ENCODE results near the gene PAX5. TPM values are rescaled to one million over a fixed set of nuclear protein-coding genes. Genes with fewer than 3 reads are reported as not detected.

Gene PAX5
- total RNA-seq, 1 experiment from 2014 or later = 0.39 TPM

- H3T11ph ChIP-seq (ENCODE audit: low read length) = no peak overlapping the region
- no peak for TF ChIP-seq CTCF (conservative IDR thresholded peaks at IDR 0.05)
- no peak overlapping the region for H4K5ac ChIP-seq (ENCODE audit: insufficient read length, low read depth, low read length)
- no peaks in the 10 kb centered on the region for H4K20me1 ChIP-seq (ENCODE audit: control insufficient read depth, insufficient read depth, insufficient read length)
- no peak overlapping the region for H4K8ac ChIP-seq (replicated peaks; ENCODE audit: insufficient read length, low read depth, low read length)
- WGBS (ENCODE audit: extremely low coverage, insufficient read length, low lambda C conversion rate) = no CpG with 5 or more reads among the region's 7 CpGs
- no peaks in the 10 kb centered on the region for H3K79me2 ChIP-seq (ENCODE audit: insufficient read depth, low read length)
- H3K4me2 ChIP-seq (ENCODE audit: insufficient read depth, insufficient read length, low read length) = no peak overlapping the region
- H3K79me1 ChIP-seq (ENCODE audit: insufficient read depth, low read depth, low read length, poor library complexity, severe bottlenecking) = no peaks in the 10 kb centered on the region
- H2BK20ac ChIP-seq (ENCODE audit: low read depth, low read length, poor library complexity, severe bottlenecking) = no peak overlapping the region
- no peaks in the 10 kb centered on the region for H3K27me3 ChIP-seq (ENCODE audit: insufficient read depth, low read length)
- no peak overlapping the region for H3K23ac ChIP-seq (ENCODE audit: insufficient read length, low read depth, low read length)
- no peak overlapping the region for H2AK5ac ChIP-seq (ENCODE audit: insufficient read length, low read length)
- no peak overlapping the region for H3K9ac ChIP-seq (ENCODE audit: extremely low read depth, insufficient read length, low read length)
- DNase-seq = peak; percentile 14
- no peak overlapping the region for H3K56ac ChIP-seq (ENCODE audit: insufficient read length, low read depth, low read length)
- H3K18ac ChIP-seq (ENCODE audit: insufficient read length, low read depth, low read length) = no peak overlapping the region
- H2BK120ac ChIP-seq (ENCODE audit: low read depth, low read length, poor library complexity, severe bottlenecking) = no peak overlapping the region
- H2BK12ac ChIP-seq (ENCODE audit: insufficient read length, low read depth, low read length) = no peak overlapping the region
- peaks cover 9% of the 10 kb centered on the region for H3K27me3 Mint-ChIP-seq (ENCODE audit: low read depth)
- no peaks in the 10 kb centered on the region for H3K36me3 Mint-ChIP-seq (ENCODE audit: insufficient read depth in 1 of 3, low read depth in 3 of 3)
- no peaks in the 10 kb centered on the region for H3K9me3 ChIP-seq (ENCODE audit: control insufficient read depth, low read depth, low read length)
- no peak overlapping the region for H3K27ac ChIP-seq (ENCODE audit: insufficient read length, low read depth, low read length)
- no peaks in the 10 kb centered on the region for H3K23me2 ChIP-seq (ENCODE audit: insufficient read length, low read depth, low read length, poor library complexity, severe bottlenecking)
- H2BK5ac ChIP-seq (ENCODE audit: insufficient read length, low read length) = no peak overlapping the region
- H2BK15ac ChIP-seq (ENCODE audit: low read depth, low read length) = no peak overlapping the region
- H3K4me1 Mint-ChIP-seq = peaks cover 7 to 9% of the 10 kb centered on the region in 2 experiments; a peak in 2 of 4 replicates
- H3K4me3 Mint-ChIP-seq = no peak overlapping the region
- H3K4me1 ChIP-seq (ENCODE audit: insufficient read depth, low read length) = no peaks in the 10 kb centered on the region
- no peak overlapping the region for H3K27ac Mint-ChIP-seq
- H2AFZ ChIP-seq (ENCODE audit: low read length) = no peak overlapping the region
- no peaks in the 10 kb centered on the region for H3K9me3 Mint-ChIP-seq
- no peak overlapping the region for H4K91ac ChIP-seq (ENCODE audit: insufficient read length, low read depth, low read length)
- no peak overlapping the region for H3K14ac ChIP-seq (ENCODE audit: insufficient read depth, low read length)
- no peak overlapping the region for H3K4ac ChIP-seq (ENCODE audit: low read depth, low read length)
Measured at GRCh38 chr9:36963346-36963745, 70.7 kb downstream of the PAX5 start.
